GM21515 (cell line): ENCODE data around the gene PPP2R5E.
"Not testable (repeated sequence)": the region's sequence is repeated elsewhere in the genome, so short reads cannot be mapped to it uniquely, and the experiment has no call there.

Source experiments
- ATAC-seq: cut with Tn5 transposase; IDR thresholded peaks from one replicate; pipeline ENCODE4 v1.9.1; 2021; ENCODE audit not compliant: unreplicated experiment

The PPP2R5E gene

GRCh38 chr14:63523735-63524426 is 19.3 kb downstream of the PPP2R5E start:
- ATAC-seq, result no peak

- not testable (repeated sequence) for ATAC-seq
These were observed 20.7 kb downstream of the PPP2R5E start for GRCh38 chr14:63522511-63522910.

GRCh38 chr14:63517354-63517753 is 25.8 kb downstream of the PPP2R5E start:
- ATAC-seq, result no peak

- no peak for ATAC-seq
These were observed 27.9 kb downstream of the PPP2R5E start for GRCh38 chr14:63515240-63515639.

GRCh38 chr14:63513756-63514155 is 29.4 kb downstream of the PPP2R5E start:
- ATAC-seq, result no peak

- ATAC-seq, result no peak
These were observed 30.3 kb downstream of the PPP2R5E start for GRCh38 chr14:63512861-63513260.

GRCh38 chr14:63510538-63510937 is 32.6 kb downstream of the PPP2R5E start:
- ATAC-seq, result peak; percentile 80

GRCh38 chr14:63508033-63508432 is 35.1 kb downstream of the PPP2R5E start:
- no peak for ATAC-seq

GRCh38 chr14:63504648-63505047 is 38.5 kb downstream of the PPP2R5E start:
- no peak for ATAC-seq

GRCh38 chr14:63501429-63501828 is 41.7 kb downstream of the PPP2R5E start:
- ATAC-seq, result no peak

- ATAC-seq, result no peak
These were observed 43.4 kb downstream of the PPP2R5E start for GRCh38 chr14:63499701-63500250.

GRCh38 chr14:63496837-63497400 is 46.3 kb downstream of the PPP2R5E start:
- no peak for ATAC-seq

- ATAC-seq, result no peak
These were observed 49.9 kb downstream of the PPP2R5E start for GRCh38 chr14:63493246-63493645.

- no peak for ATAC-seq
These were observed 50.8 kb downstream of the PPP2R5E start for GRCh38 chr14:63492391-63492790.

- no peak for ATAC-seq
These were observed 55.5 kb downstream of the PPP2R5E start for GRCh38 chr14:63487724-63488123.

- ATAC-seq, result no peak
These were observed 56.4 kb downstream of the PPP2R5E start for GRCh38 chr14:63486738-63487137.

- ATAC-seq, result no peak
These were observed 59.9 kb downstream of the PPP2R5E start for GRCh38 chr14:63483315-63483714.

GRCh38 chr14:63480599-63480998 is 62.6 kb downstream of the PPP2R5E start:
- ATAC-seq, result no peak

- ATAC-seq, result peak; percentile 44
These were observed 64.7 kb downstream of the PPP2R5E start for GRCh38 chr14:63478437-63478852.

GRCh38 chr14:63478010-63478409 is 65.2 kb downstream of the PPP2R5E start:
- ATAC-seq, result peak; percentile 91

- no peak for ATAC-seq
These were observed 65.6 kb downstream of the PPP2R5E start for GRCh38 chr14:63477556-63477955.

GRCh38 chr14:63475761-63476160 is 67.4 kb downstream of the PPP2R5E start:
- ATAC-seq, result no peak

- ATAC-seq, result no peak
These were observed 68.3 kb downstream of the PPP2R5E start for GRCh38 chr14:63474844-63475243.
